DMS153 treated with DMSO at 0.1 percent for 48 hours (cell line): Measurements from ENCODE around the gene SRGAP2C.
"Not testable (repeated sequence)": the region's sequence is repeated elsewhere in the genome, so short reads cannot be mapped to it uniquely, and the experiment has no call there.

Experiments
- DNase-seq: peaks from one replicate; lab custom pipeline; 2025; ENCODE audit not compliant: unreplicated experiment; lab: John Stamatoyannopoulos, UW

Gene SRGAP2C

DNA sequence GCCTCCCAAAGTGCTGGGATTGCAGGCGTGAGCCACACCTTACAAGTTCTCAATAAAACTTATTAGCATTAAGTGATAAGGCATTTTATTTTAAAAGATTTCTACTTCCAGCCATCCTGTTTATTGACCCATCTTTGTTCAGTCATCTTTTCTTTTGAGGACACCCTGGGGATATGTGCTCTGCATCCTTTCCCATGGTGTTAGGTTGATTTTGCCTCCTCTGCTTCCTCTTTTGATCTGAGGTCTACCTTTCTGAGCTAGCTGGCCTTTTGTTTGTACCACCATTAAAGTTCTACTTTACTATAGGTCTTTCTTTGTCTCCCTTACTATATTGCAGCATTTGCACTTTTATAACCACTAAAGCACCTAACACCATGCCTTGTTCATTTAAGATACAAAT, 136.9 kb downstream of the SRGAP2C start:
- DNase-seq, result not testable (repeated sequence)

DNA sequence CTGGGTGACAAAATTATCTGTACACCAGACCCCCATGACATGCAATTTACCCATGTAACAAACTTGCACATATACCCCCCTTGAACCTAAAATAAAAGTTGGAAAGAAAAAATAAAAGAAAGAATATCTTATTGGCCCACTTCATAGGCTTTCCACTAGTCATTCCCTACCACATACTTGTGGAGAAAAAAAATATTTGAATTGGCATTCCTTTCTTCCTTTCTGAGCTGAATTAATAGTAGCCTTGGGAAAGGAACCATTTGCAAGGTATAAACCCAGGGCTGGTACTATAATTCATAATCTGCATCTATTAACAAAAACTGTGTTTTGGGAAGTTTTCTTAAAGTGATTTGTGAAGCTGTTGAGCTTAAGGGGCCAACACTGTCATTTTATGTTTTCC, 140.0 kb downstream of the SRGAP2C start:
- DNase-seq, result not testable (repeated sequence)

- DNase-seq, result not testable (repeated sequence)
Observed at GRCh38 chr1:121332141-121332540, 147.4 kb downstream of the SRGAP2C start.

GRCh38 chr1:121332599-121333562, 148.1 kb downstream of the SRGAP2C start:
- DNase-seq, result not testable (repeated sequence)

GRCh38 chr1:121337958-121338357, 153.2 kb downstream of the SRGAP2C start:
- DNase-seq, result not testable (repeated sequence)

DNA sequence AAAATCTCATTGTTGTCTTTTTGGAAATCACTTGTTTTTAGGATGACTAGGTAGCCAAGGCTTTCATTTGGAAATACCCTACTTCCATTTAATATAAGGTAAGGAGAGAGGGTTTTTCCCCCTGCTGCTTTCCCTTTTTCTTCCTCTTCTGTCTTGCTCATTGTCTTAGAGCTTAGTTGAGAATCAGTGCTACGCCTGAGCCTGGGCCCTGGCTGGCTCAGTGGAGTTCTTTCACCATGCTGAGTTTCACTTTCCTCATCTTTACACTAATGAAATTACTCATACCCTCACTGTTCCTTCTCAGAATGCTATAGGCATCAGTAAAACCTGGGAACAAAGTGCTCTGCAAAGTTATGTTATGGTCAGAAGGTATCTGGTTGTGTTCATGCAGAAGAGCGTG, 154.8 kb downstream of the SRGAP2C start:
- DNase-seq, result not testable (repeated sequence)

DNA sequence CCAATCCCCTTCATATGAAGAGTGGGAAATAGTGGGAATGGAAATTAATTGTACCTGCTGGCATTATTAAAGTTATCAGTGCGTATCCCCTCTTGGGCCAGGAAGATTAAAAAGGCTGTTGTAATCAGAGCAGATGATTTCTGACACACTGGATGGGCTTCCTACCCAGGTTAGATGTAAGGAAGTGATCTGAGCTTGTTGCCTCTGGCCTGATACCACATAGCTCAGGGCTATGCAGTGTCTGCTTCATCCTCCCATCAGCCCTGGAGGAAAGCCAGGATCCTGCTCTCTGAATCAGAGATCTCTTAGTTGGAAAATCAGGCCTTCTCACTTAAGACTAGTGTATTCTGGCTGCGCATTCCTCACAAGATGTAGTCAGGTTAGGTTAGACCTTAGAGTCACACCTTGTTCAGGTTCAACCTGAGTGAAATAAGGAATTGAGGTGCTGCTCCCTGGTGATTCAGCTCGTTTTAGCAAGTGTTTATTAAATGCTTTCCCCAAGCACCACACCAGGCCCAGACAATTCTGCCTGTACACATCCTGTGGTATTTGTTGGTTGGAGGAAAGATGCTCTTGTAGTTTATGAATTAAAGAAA, 158.6 kb downstream of the SRGAP2C start:
- not testable (repeated sequence) for DNase-seq

DNA sequence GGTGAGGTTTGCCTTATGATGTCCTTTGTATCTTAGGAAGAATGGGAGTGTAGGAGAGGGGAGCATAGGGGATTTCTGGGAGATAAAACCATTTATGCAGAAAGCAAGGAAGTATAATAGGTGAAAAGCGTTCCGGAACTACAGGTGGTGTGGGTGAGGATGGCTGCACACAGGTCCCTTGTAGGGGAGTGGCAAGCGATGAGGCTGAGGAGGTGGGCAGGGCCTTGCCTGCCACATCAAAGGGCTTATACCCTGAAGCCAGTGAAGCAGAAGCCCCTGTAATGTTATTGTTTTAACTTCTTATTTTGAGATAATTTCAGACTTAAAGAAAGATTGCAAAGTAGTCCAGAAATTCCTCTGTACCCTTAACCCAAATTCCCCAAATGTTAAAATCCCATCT, 159.6 kb downstream of the SRGAP2C start:
- not testable (repeated sequence) for DNase-seq

DNA sequence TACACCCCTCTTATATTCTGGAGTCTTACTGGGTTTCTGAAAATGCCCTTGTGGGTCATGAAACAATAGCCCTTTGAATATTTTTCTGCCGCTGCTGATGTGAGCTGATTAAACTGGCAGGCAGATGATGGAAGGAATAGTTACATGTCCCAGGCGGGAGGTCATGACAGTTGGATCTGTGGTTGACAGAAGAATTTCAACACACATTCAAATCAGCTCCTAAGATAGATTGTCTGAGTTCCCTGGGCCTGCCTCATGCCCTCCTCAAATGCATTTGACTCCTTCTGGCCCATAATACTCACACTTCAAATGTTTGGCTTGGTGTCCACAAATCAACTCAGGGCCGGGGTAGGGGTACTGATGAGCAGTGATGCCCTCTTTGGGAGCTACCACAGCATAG, 161.9 kb downstream of the SRGAP2C start:
- DNase-seq, result not testable (repeated sequence)

DNA sequence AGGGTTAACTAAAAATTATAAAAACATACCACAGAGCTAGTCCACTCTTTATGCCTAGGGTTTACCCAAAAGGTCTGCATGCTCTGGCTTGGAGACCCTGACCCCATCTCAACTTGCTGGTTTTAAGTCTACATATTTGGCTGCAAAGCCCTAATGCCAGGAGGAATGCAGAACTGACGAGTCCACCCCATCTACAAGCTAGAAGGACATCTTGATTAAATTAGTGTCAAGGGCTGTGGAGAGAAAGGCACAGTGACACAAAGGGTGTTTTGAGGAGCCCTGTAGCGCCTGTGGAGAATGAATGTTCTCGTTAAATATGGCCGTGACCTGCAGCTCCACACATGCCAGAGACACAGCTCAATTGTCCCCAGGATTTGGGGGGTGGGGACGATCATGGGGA, 162.7 kb downstream of the SRGAP2C start:
- not testable (repeated sequence) for DNase-seq

GRCh38 chr1:121348115-121348514, 163.3 kb downstream of the SRGAP2C start:
- not testable (repeated sequence) for DNase-seq

DNA sequence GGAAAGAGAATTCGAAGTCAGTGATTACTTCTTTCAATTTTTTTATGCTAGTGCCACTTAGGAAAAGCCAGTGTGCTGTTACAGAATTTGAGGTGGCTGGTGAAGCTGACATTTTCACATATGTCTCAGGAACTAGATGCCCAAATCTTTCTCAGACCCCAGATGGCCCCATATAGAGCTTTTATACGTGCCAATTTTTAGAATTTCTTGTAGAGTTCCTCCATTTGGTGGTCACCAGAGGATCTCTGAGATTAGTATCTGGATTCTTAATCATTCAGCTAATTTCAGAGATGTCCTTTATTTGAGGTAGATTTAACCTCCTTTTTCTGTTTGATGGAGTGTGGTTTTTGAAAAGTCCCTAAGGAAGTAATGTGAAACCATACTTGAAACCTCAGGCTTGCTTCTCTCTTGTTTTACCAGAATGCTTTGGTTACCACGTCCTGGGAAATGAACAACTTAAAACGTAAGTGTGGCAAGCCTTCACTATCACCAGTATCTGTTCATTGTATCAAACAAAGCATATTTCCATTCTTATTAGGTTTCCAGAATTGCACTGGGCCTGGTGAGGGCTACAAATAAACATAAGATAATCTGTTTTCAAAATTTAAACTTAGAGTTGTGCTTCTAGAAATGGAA, 164.7 kb downstream of the SRGAP2C start:
- not testable (repeated sequence) for DNase-seq

DNA sequence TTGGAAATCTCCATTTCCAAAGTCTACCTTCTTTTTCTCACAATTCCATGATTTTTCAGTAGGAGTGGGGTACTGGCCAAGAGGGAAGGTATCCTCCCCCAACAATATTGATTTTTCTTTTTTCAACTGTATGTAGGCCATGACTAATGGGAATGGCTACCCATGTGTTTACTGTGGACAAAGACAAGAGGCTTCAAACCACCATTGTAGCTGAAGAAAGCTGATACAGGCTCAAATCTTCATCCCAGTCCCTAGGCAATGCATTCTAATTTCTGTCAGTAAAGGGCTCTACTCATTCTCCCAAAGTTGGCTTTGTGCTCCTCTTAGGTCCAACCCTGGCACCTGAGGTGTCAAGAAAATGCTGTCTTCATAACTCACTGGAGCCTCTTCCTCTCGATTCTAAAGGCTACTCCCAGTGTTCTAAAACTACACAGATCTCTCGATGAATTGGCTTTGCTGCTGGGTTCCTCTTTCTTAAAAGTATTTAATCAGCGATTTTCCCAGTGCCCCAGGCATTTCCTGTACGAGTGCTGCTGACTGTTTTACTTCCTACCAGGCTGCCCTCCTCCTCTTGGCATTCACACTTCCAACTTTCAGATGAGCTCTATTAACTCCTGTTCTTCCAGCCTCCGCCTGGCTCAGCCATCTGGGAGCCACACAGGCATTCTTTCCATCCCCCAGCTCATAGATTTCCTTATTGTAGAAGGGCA, 171.1 kb downstream of the SRGAP2C start:
- not testable (repeated sequence) for DNase-seq

- DNase-seq, result not testable (repeated sequence)
Observed at GRCh38 chr1:121356819-121357218, 172.0 kb downstream of the SRGAP2C start.

- not testable (repeated sequence) for DNase-seq
Observed at GRCh38 chr1:121360531-121360930, 175.8 kb downstream of the SRGAP2C start.

- DNase-seq, result not testable (repeated sequence)
Observed at GRCh38 chr1:121361451-121362233, 176.9 kb downstream of the SRGAP2C start.

- DNase-seq, result not testable (repeated sequence)
Observed at GRCh38 chr1:121362234-121362883, 177.6 kb downstream of the SRGAP2C start.

- not testable (repeated sequence) for DNase-seq
Observed at GRCh38 chr1:121365316-121365715, 180.5 kb downstream of the SRGAP2C start.

DNA sequence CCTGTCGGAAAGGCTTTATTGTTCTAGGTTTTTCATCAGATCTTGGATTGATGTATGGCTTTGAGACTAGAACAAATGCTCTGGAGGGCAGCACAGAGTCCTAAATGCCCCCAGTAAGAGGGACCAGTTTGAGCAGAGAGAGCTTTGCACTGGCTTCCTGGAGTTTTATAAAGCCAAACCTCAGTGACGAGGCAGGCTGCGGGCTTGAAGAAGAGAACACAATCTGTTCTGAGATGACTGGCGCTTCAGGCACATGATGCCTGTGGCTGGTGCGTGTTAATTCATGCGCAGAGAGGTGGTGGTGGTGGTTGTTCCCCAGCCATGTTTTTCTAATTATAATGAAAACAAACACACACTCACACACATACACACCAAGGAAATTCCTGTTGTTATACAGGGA, 180.9 kb downstream of the SRGAP2C start:
- not testable (repeated sequence) for DNase-seq

DNA sequence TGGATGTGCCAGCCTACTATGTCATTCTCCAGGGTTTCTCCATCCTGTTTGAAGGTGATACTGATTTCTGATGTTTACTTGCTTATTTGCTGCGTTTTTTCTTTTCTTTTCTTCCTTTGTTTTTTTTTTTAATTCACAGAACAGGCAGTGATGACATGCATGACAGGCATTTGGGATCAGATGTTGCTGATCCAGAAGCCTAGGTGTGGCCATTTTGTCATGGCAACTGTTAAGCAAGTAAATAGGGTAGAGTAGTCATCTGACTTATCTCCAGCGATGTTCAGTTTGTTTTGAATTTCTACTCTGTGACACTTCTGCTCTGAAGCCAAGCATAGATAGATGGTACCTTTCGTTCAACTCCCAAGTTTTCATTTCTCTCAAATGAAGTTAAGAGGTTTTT, 181.4 kb downstream of the SRGAP2C start:
- not testable (repeated sequence) for DNase-seq
